NCI-H1694 treated with DMSO at 0.1 percent for 48 hours (cell line): ENCODE results near the gene SEMA4G.
A peak's percentile ranks its signal among the peaks of the same experiment; 100 is the strongest.

Experiments used
- DNase-seq: peaks from one replicate; lab custom pipeline; 2025; lab: John Stamatoyannopoulos, UW

Gene SEMA4G

GRCh38 chr10:100988166-100988565 lies 18.9 kb downstream of the SEMA4G start:
- DNase-seq: no peak

- no peak for DNase-seq
Measured at GRCh38 chr10:100989088-100989487, 19.8 kb downstream of the SEMA4G start.

GRCh38 chr10:100993986-100994708 lies 24.8 kb downstream of the SEMA4G start:
- DNase-seq: no peak

GRCh38 chr10:100995181-100995580 lies 25.9 kb downstream of the SEMA4G start:
- DNase-seq: no peak

- DNase-seq: no peak
Measured at GRCh38 chr10:100996678-100997359, 27.5 kb downstream of the SEMA4G start.

GRCh38 chr10:100997360-100998182 lies 28.3 kb downstream of the SEMA4G start:
- peak; percentile 30 for DNase-seq

GRCh38 chr10:100998183-100998990 lies 29.1 kb downstream of the SEMA4G start:
- DNase-seq: peak; percentile 65

GRCh38 chr10:100998991-100999741 lies 29.9 kb downstream of the SEMA4G start:
- DNase-seq: peak; percentile 27

GRCh38 chr10:100999742-101000126 lies 30.4 kb downstream of the SEMA4G start, which contains the start of gene LZTS2:
Gene LZTS2, plus strand, starts transcription at chr10:100999808. Its CDS starts 2,731 bp downstream, at chr10:101002539.
- DNase-seq: no peak

- DNase-seq: no peak
Measured at GRCh38 chr10:101000127-101000914, 31.0 kb downstream of the SEMA4G start.

- DNase-seq: no peak
Measured at GRCh38 chr10:101000915-101001658, 31.8 kb downstream of the SEMA4G start.

- no peak for DNase-seq
Measured at GRCh38 chr10:101001659-101002035, 32.3 kb downstream of the SEMA4G start.

GRCh38 chr10:101002456-101002855 lies 33.2 kb downstream of the SEMA4G start:
- DNase-seq: no peak

- DNase-seq: no peak
Measured at GRCh38 chr10:101003639-101004206, 34.4 kb downstream of the SEMA4G start.

- DNase-seq: no peak
Measured at GRCh38 chr10:101005361-101005760, 36.1 kb downstream of the SEMA4G start.

- no peak for DNase-seq
Measured at GRCh38 chr10:101005869-101006567, 36.7 kb downstream of the SEMA4G start.

- peak; percentile 12 for DNase-seq
Measured at GRCh38 chr10:101006593-101007098, 37.3 kb downstream of the SEMA4G start.

GRCh38 chr10:101007099-101007711 lies 37.9 kb downstream of the SEMA4G start:
- no peak for DNase-seq
